AML-193 (cell line): ENCODE results near the gene YTHDF1.

Experiments used
- DNase-seq, 2 experiments: peaks; one replicate each; lab custom pipeline; 2025; lab: John Stamatoyannopoulos, UW

YTHDF1 gene

GRCh38 chr20:63208346-63208909 is 7.5 kb downstream of the YTHDF1 start:
- no peak for DNase-seq

- no peak for DNase-seq
Measured at GRCh38 chr20:63206878-63207277, 9.1 kb downstream of the YTHDF1 start.

- DNase-seq: no peak
Measured at GRCh38 chr20:63205896-63206295, 10.0 kb downstream of the YTHDF1 start.

GRCh38 chr20:63204362-63204761 is 11.6 kb downstream of the YTHDF1 start:
- no peak for DNase-seq

- DNase-seq: no peak
Measured at GRCh38 chr20:63202811-63203526, 13.0 kb downstream of the YTHDF1 start.

GRCh38 chr20:63202021-63202420 is 13.9 kb downstream of the YTHDF1 start:
- no peak for DNase-seq

GRCh38 chr20:63198606-63199005 is 17.3 kb downstream of the YTHDF1 start:
- no peak for DNase-seq

GRCh38 chr20:63196768-63197470 is 19.0 kb downstream of the YTHDF1 start:
- no peak for DNase-seq

GRCh38 chr20:63194797-63195173 is 21.1 kb downstream of the YTHDF1 start:
- DNase-seq: no peak

- DNase-seq: no peak
Measured at GRCh38 chr20:63194007-63194796, 21.7 kb downstream of the YTHDF1 start.

- DNase-seq: no peak
Measured at GRCh38 chr20:63192721-63193120, 23.2 kb downstream of the YTHDF1 start.

- DNase-seq: no peak
Measured at GRCh38 chr20:63191400-63191799, 24.5 kb downstream of the YTHDF1 start.

- DNase-seq: no peak
Measured at GRCh38 chr20:63190828-63191227, 25.1 kb downstream of the YTHDF1 start.

- no peak for DNase-seq
Measured at GRCh38 chr20:63189846-63190559, 25.9 kb downstream of the YTHDF1 start.

- no peak for DNase-seq
Measured at GRCh38 chr20:63189322-63189642, 26.6 kb downstream of the YTHDF1 start.

GRCh38 chr20:63188641-63189321 is 27.1 kb downstream of the YTHDF1 start:
- no peak for DNase-seq

GRCh38 chr20:63188159-63188442 is 27.8 kb downstream of the YTHDF1 start:
- no peak for DNase-seq

GRCh38 chr20:63187338-63188158 is 28.4 kb downstream of the YTHDF1 start:
- DNase-seq: no peak

GRCh38 chr20:63186528-63187316 is 29.2 kb downstream of the YTHDF1 start:
- DNase-seq: no peak

GRCh38 chr20:63186084-63186483 is 29.8 kb downstream of the YTHDF1 start:
- DNase-seq: no peak
